ENCODE measurements around the gene MCCD1.
"Not testable (repeated sequence)": the region's sequence is repeated elsewhere in the genome, so short reads cannot be mapped to it uniquely, and the experiment has no call there.

The MCCD1 gene

GRCh38 chr6:31543639-31544038 lies 14.9 kb downstream of the MCCD1 start:
- no peak for DNase-seq (ENCODE audit: low spot score)

GRCh38 chr6:31544676-31545075 lies 15.9 kb downstream of the MCCD1 start:
- DNase-seq (ENCODE audit: low spot score), result no peak

GRCh38 chr6:31545291-31545690 lies 16.5 kb downstream of the MCCD1 start:
- DNase-seq (ENCODE audit: low spot score), result no peak

- peak; percentile 93 for DNase-seq (ENCODE audit: low spot score)
Observed at GRCh38 chr6:31546339-31546957, 17.7 kb downstream of the MCCD1 start, which contains the start of gene ATP6V1G2. Gene ATP6V1G2, minus strand, starts transcription at chr6:31546608. Its CDS starts 49 bp downstream, at chr6:31546559.

- peak; percentile 96 for DNase-seq (ENCODE audit: low spot score)
Observed at GRCh38 chr6:31546958-31547726, 18.4 kb downstream of the MCCD1 start, which contains the start of gene NFKBIL1. Gene NFKBIL1, plus strand, starts transcription at chr6:31547608. Its CDS starts 87 bp downstream, at chr6:31547695.

GRCh38 chr6:31547727-31548543 lies 19.2 kb downstream of the MCCD1 start:
- no peak for DNase-seq (ENCODE audit: low spot score)

- DNase-seq (ENCODE audit: low spot score), result no peak
Observed at GRCh38 chr6:31548544-31548873, 19.7 kb downstream of the MCCD1 start.

- DNase-seq (ENCODE audit: low spot score), result not testable (repeated sequence)
Observed at GRCh38 chr6:31551371-31551770, 22.6 kb downstream of the MCCD1 start.

GRCh38 chr6:31556307-31556706 lies 27.5 kb downstream of the MCCD1 start:
- DNase-seq (ENCODE audit: low spot score), result no peak

- no peak for DNase-seq (ENCODE audit: low spot score)
Observed at GRCh38 chr6:31557443-31558317, 28.9 kb downstream of the MCCD1 start.

GRCh38 chr6:31558318-31558625 lies 29.5 kb downstream of the MCCD1 start:
- DNase-seq (ENCODE audit: low spot score), result no peak

GRCh38 chr6:31558631-31559500 lies 30.1 kb downstream of the MCCD1 start:
- no peak for DNase-seq (ENCODE audit: low spot score)

GRCh38 chr6:31559606-31559957 lies 30.8 kb downstream of the MCCD1 start:
- DNase-seq (ENCODE audit: low spot score), result no peak

GRCh38 chr6:31559958-31560696 lies 31.4 kb downstream of the MCCD1 start:
- no peak for DNase-seq (ENCODE audit: low spot score)

GRCh38 chr6:31560697-31561058 lies 31.9 kb downstream of the MCCD1 start:
- no peak for DNase-seq (ENCODE audit: low spot score)

GRCh38 chr6:31567531-31568370 lies 39.0 kb downstream of the MCCD1 start:
- no peak for DNase-seq (ENCODE audit: low spot score)

GRCh38 chr6:31568537-31568961 lies 39.8 kb downstream of the MCCD1 start:
- no peak for DNase-seq (ENCODE audit: low spot score)

GRCh38 chr6:31569861-31570536 lies 41.2 kb downstream of the MCCD1 start:
- no peak for DNase-seq (ENCODE audit: low spot score)

All from left forelimb (tissue), 1 donor.